HepG2 (cell line): ENCODE measurements around the gene RNU6-8. TPM values are rescaled to one million over a fixed set of nuclear protein-coding genes. Genes with fewer than 3 reads are reported as not detected.
A peak's percentile ranks its signal among the peaks of the same experiment; 100 is the strongest.

Source experiments
- ADNP ChIP-seq: sonication (generic); formaldehyde crosslinking; IDR thresholded peaks from 2 replicates; pipeline ENCODE4 v1.4.0; 2020; ENCODE audit warnings: missing genetic modification reagents
- ATF4 ChIP-seq, 2 experiments: fragments of 450-650 bp in 1 of 2; sonication (generic) in 1 of 2; formaldehyde crosslinking; IDR thresholded peaks; 2 replicates each; pipeline versions ENCODE4 v1.5.0 to v1.8.0; 2020 to 2022; ENCODE audit warnings: mild to moderate bottlenecking in 1 of 2, missing genetic modification reagents in 1 of 2
- CCAR2 ChIP-seq: fragments of 200-400 bp; formaldehyde crosslinking; optimal IDR thresholded peaks from 2 replicates; pipeline ENCODE3; 2018; ENCODE audit warnings: low read depth, mild to moderate bottlenecking, low read length, moderate library complexity
- CCDC6 ChIP-seq: sonication (generic); formaldehyde crosslinking; IDR thresholded peaks from 2 replicates; pipeline ENCODE4 v1.8.1; 2022; ENCODE audit warnings: mild to moderate bottlenecking, missing genetic modification reagents, moderate library complexity
- FLYWCH1 ChIP-seq: sonication (generic); formaldehyde crosslinking; IDR thresholded peaks from 2 replicates; pipeline ENCODE4 v1.8.1; 2023; ENCODE audit warnings: mild to moderate bottlenecking, missing genetic modification reagents
- GTF3A ChIP-seq: sonication (generic); formaldehyde crosslinking; conservative IDR thresholded peaks from 2 replicates; pipeline ENCODE4 v1.4.0; 2020; ENCODE audit warnings: mild to moderate bottlenecking, missing genetic modification reagents
- HMGXB4 ChIP-seq, 2 experiments: sonication (generic) in 1 of 2; formaldehyde crosslinking in 1 of 2; IDR thresholded peaks; 2 replicates each; pipeline versions ENCODE4 v1.4.0 to v1.6.1; 2018 to 2020; ENCODE audit warnings: missing genetic modification reagents in 2 of 2, borderline replicate concordance in 1 of 2, low read depth in 1 of 2, mild to moderate bottlenecking in 1 of 2, missing biosample characterization in 1 of 2
- HNRNPH1 ChIP-seq: fragments of 200-400 bp; formaldehyde crosslinking; optimal IDR thresholded peaks from 2 replicates; pipeline ENCODE3; 2017; ENCODE audit warnings: mild to moderate bottlenecking, low read depth, low read length
- HNRNPL ChIP-seq: fragments of 200-400 bp; formaldehyde crosslinking; IDR thresholded peaks from 2 replicates; pipeline ENCODE4 v1.6.1; 2017; ENCODE audit warnings: mild to moderate bottlenecking, low read depth, low read length
- HNRNPLL ChIP-seq: fragments of 200-400 bp; formaldehyde crosslinking; IDR thresholded peaks from 2 replicates; pipeline ENCODE4 v1.6.1; 2017; ENCODE audit warnings: mild to moderate bottlenecking, low read depth, low read length; ENCODE audit not compliant: poor library complexity, severe bottlenecking
- HOXA9 ChIP-seq: sonication (generic); formaldehyde crosslinking; IDR thresholded peaks from 2 replicates; pipeline ENCODE4 v1.8.1; 2022; ENCODE audit warnings: missing genetic modification reagents, mild to moderate bottlenecking, moderate library complexity, borderline replicate concordance
- KLF16 ChIP-seq, 2 experiments: sonication (generic) in 1 of 2; formaldehyde crosslinking in 1 of 2; IDR thresholded peaks; 2 replicates each; pipeline versions ENCODE4 v1.6.1 to v1.8.0; 2016 to 2023; ENCODE audit warnings: missing genetic modification reagents in 2 of 2, missing compliant biosample characterization in 1 of 2
- LRRFIP1 ChIP-seq: sonication (generic); formaldehyde crosslinking; conservative IDR thresholded peaks from 2 replicates; pipeline ENCODE4 v1.4.0; 2020; ENCODE audit warnings: missing genetic modification reagents
- MEIS1 ChIP-seq: sonication (generic); formaldehyde crosslinking; IDR thresholded peaks from 2 replicates; pipeline ENCODE4 v1.9.0; 2021; ENCODE audit warnings: mild to moderate bottlenecking, missing genetic modification reagents, moderate library complexity, borderline replicate concordance
- MYPOP ChIP-seq: sonication (generic); formaldehyde crosslinking; IDR thresholded peaks from 2 replicates; pipeline ENCODE4 v1.8.1; 2023; ENCODE audit warnings: mild to moderate bottlenecking, moderate library complexity, missing genetic modification reagents
- NR0B2 ChIP-seq: sonication (generic); formaldehyde crosslinking; IDR thresholded peaks from 2 replicates; pipeline ENCODE4 v1.4.0; 2020; ENCODE audit warnings: mild to moderate bottlenecking, missing genetic modification reagents
- PHF5A ChIP-seq: IDR thresholded peaks from one replicate; pipeline ENCODE4 v1.6.1; 2018; ENCODE audit warnings: low read depth, missing genetic modification reagents; ENCODE audit not compliant: unreplicated experiment
- PITX1 ChIP-seq: sonication (generic); formaldehyde crosslinking; IDR thresholded peaks from 2 replicates; pipeline ENCODE4 v1.5.1; 2020; ENCODE audit warnings: mild to moderate bottlenecking, missing genetic modification reagents
- RORA ChIP-seq: sonication (generic); formaldehyde crosslinking; IDR thresholded peaks from 2 replicates; pipeline ENCODE4 v1.5.0; 2020; ENCODE audit warnings: mild to moderate bottlenecking, missing genetic modification reagents, moderate library complexity
- TGIF2 ChIP-seq: IDR thresholded peaks from 2 replicates; pipeline ENCODE4 v1.6.1; 2016; ENCODE audit warnings: control low read depth, missing compliant biosample characterization
- ZMYM3 ChIP-seq: sonication (generic); formaldehyde crosslinking; IDR thresholded peaks from 2 replicates; pipeline ENCODE4 v1.5.1; 2020; ENCODE audit warnings: mild to moderate bottlenecking, missing genetic modification reagents
- ZNF30 ChIP-seq: sonication (generic); formaldehyde crosslinking; IDR thresholded peaks from 2 replicates; pipeline ENCODE4 v1.5.0; 2020; ENCODE audit warnings: mild to moderate bottlenecking, missing genetic modification reagents
- polyA plus RNA-seq, 8 experiments: library from polyadenylated mRNA; depleted of rRNA in 3 of 8; stranded (reverse) in 7 of 8; unstranded in 1 of 8; fragments of >200 nt; fragmentation: Illumina TruSeq in 4 of 8; extraction: Trizol in 4 of 8; gene quantifications; 2 replicates each; pipeline versions ENCODE4 v1.2.1 to v1.2.3, GENCODE V29; 2011 to 2016; ENCODE audit warnings: low read depth in 4 of 8, missing spikeins in 1 of 8, mixed read lengths in 1 of 8; ENCODE audit not compliant: insufficient read depth in 1 of 8
- total RNA-seq, 5 experiments: library from RNA; depleted of rRNA; stranded (reverse); fragments of >200 nt; fragmentation: Illumina TruSeq; extraction: Trizol; gene quantifications; 2 replicates each; pipeline ENCODE4 v1.2.3, GENCODE V29; 2016; ENCODE audit warnings: low read depth in 1 of 5

Gene RNU6-8
- total and polyA plus RNA-seq, 2 of the 13 experiments (the other 11 are each of a cell fraction or from before 2014, with no cell fraction given), result under 0.01 TPM; not detected in 1

- TF ChIP-seq NR0B2 (CRISPR knock-in tag) (peak; percentile 88), CCDC6 (CRISPR knock-in tag) (peak; percentile 23; the same call in 1 of the 2 replicates), CCAR2 (no peak), HNRNPH1 (peak; percentile 52), KLF16 (CRISPR knock-in tag; IDR thresholded peaks at IDR 0.05) (peak in 1 of 2 experiments; percentile 43; a peak in 1 of 4 replicates), TGIF2 (CRISPR knock-in tag) (no peak), HNRNPL (no peak), ADNP (CRISPR knock-in tag) (no peak), PHF5A (no peak), PITX1 (peak; percentile 60; the same call in 1 of the 2 replicates), LRRFIP1 (CRISPR knock-in tag) (0 out of 2 replicates have a peak, but pooled peaks have one; percentile 61), MYPOP (CRISPR knock-in tag) (peak; percentile 92), HMGXB4 (CRISPR knock-in tag; IDR thresholded peaks at IDR 0.05; ENCODE audit: borderline replicate concordance in 1 of 2, low read depth in 1 of 2) (peak; percentile 91 to 98), ZMYM3 (CRISPR knock-in tag) (no peak), RORA (no peak; the same call in 1 of the 2 replicates), ATF4 (CRISPR knock-in tag; IDR thresholded peaks at IDR 0.05) (0 out of 4 replicates have a peak, but pooled peaks of 1 of the 2 experiments have one; percentile 15), HNRNPLL (peak; percentile 92), HOXA9 (CRISPR knock-in tag) (peak; percentile 88), FLYWCH1 (CRISPR knock-in tag) (no peak; the same call in 1 of the 2 replicates), MEIS1 (0 out of 2 replicates have a peak, but pooled peaks have one; percentile 14), ZNF30 (no peak; the same call in 1 of the 2 replicates), GTF3A (CRISPR knock-in tag) (no peak)
These were observed 1.1 kb downstream of the RNU6-8 start, which contains the start of gene RNU6-7 (continued) for GRCh38 chr14:32201816-32202490.
